ENCODE measurements around the gene DGKD.

GRCh38 chr2:233426619-233427342 lies 72.5 kb downstream of the DGKD start:
- TF ChIP-seq CTCF (IDR thresholded peaks at IDR 0.05), result no peak
- no peak for TF ChIP-seq EZH2 (IDR thresholded peaks at IDR 0.05; ENCODE audit: borderline replicate concordance, insufficient read depth, low read depth, low read length, poor library complexity, severe bottlenecking)
